C4-2B (cell line): Measurements from ENCODE around the gene PRKCD.

Source experiments
- H3K27ac ChIP-seq: fragments of 450-650 bp; 2 replicates; pipeline ENCODE4 v1.5.1; 2017
- ZFX ChIP-seq: fragments of 450-650 bp; IDR thresholded peaks from 2 replicates; pipeline ENCODE4 v1.6.1; 2017
- TF ChIP-seq, protein P1 (sequence below): fragments of 450-650 bp; conservative IDR thresholded peaks from 2 replicates; pipeline ENCODE4 v1.5.1; 2017; ENCODE audit warnings: mild to moderate bottlenecking

Gene PRKCD

DNA sequence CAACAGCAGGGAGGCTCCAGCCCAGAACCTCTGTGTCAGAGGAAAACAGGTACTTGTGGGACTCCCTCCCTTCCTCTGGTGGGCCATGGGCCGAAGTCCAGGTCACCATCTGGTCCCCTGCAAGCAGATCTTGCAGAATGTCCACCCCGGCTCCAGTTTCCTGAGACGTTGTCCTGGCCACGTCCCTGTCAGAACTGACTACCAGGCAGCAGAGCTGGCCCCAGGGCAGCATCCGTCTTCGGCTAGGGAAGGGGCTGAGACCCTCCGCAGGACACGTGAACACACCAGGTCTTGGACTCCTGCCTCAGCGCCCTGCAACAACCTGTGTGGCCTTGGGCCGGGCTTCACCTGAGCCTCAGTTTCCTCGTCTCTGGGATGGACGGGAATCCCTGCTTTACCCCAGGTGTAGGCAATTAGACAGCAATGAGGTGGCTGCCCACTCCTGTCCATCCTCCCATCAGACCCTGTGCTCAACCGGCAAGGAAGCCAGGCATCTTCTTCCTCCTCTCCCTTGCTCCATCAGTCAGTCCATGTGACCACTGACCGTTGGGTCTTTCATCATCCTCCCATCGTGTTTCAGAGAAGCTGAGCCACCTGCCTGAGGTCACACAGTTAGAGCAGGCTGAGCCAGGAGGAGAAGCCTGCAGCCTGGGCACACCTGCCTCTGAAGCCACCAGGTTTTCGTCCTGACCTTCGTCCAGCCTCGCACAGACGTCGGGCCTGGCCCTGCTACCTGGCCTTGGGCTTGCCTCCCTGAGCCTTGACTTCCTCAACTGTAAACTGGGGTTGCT is 8.9 kb upstream of the PRKCD start:
- peak overlapping the region; percentile 94 for H3K27ac ChIP-seq

DNA sequence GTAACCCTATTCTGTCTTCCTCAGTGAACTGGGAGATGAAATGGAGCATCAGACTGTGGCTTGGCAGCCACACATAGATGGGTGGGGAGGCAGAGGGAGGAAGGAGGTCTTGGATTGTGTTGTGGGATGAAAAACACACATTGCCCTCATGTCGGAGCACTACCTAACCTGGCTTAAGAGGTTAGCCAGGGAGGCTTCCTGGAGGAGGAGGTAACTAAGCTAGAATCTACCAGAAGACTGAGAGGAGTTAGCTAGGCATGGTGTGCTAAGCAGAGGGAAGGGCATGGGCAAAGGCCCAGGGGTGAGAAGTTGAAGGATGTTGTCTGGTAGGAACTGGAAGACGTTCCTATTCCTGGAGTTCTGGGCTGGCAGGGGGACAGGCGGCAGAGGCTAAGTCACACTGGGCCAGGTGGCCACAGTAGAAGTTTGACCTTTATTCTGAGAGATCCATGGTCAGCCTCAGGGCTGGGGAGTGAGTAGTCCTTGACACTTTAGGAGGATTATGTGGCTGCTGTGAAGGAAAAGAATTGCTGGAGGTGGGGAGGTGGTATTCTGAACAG is 7.7 kb upstream of the PRKCD start:
- H3K27ac ChIP-seq, result peak overlapping the region; percentile 94
- TF ChIP-seq, protein P1, sequence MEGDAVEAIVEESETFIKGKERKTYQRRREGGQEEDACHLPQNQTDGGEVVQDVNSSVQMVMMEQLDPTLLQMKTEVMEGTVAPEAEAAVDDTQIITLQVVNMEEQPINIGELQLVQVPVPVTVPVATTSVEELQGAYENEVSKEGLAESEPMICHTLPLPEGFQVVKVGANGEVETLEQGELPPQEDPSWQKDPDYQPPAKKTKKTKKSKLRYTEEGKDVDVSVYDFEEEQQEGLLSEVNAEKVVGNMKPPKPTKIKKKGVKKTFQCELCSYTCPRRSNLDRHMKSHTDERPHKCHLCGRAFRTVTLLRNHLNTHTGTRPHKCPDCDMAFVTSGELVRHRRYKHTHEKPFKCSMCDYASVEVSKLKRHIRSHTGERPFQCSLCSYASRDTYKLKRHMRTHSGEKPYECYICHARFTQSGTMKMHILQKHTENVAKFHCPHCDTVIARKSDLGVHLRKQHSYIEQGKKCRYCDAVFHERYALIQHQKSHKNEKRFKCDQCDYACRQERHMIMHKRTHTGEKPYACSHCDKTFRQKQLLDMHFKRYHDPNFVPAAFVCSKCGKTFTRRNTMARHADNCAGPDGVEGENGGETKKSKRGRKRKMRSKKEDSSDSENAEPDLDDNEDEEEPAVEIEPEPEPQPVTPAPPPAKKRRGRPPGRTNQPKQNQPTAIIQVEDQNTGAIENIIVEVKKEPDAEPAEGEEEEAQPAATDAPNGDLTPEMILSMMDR, result no peak
- no peak for TF ChIP-seq ZFX

More for the DNA sequence above, 8.9 kb upstream of the PRKCD start:
- no peak for TF ChIP-seq ZFX
- TF ChIP-seq, protein P1, result no peak

- peak overlapping the region; percentile 94 for H3K27ac ChIP-seq
- TF ChIP-seq, protein P1, result no peak
- no peak for TF ChIP-seq ZFX
These were observed 7.0 kb upstream of the PRKCD start for GRCh38 chr3:53153980-53154379.

GRCh38 chr3:53154881-53155285 is 6.1 kb upstream of the PRKCD start:
- TF ChIP-seq, protein P1, result no peak
- no peak for TF ChIP-seq ZFX

DNA sequence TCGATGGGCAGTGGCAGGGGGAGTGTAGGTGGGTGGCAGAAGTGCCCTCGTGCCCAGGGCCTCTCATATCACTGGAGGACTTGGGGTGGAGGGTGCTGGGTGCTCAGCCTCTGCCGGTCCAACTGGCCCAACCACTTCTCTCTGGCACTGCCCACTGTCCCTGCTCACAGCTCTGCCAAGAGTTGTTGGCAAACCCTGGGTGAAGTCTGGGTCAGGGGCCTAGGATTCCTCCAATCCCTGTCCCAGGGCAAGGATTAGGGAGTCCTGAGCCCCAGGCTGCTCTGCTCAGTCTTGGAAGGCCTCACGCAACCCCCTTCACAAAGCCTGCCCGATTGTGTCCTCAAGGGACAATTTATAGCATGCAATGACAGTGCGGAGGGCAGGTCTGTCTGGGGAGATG is 5.2 kb upstream of the PRKCD start:
- peak overlapping the region; percentile 94 for H3K27ac ChIP-seq
- TF ChIP-seq ZFX, result no peak
- TF ChIP-seq, protein P1, result no peak

More at GRCh38 chr3:53154881-53155285, 6.1 kb upstream of the PRKCD start:
- H3K27ac ChIP-seq, result peak overlapping the region; percentile 94

DNA sequence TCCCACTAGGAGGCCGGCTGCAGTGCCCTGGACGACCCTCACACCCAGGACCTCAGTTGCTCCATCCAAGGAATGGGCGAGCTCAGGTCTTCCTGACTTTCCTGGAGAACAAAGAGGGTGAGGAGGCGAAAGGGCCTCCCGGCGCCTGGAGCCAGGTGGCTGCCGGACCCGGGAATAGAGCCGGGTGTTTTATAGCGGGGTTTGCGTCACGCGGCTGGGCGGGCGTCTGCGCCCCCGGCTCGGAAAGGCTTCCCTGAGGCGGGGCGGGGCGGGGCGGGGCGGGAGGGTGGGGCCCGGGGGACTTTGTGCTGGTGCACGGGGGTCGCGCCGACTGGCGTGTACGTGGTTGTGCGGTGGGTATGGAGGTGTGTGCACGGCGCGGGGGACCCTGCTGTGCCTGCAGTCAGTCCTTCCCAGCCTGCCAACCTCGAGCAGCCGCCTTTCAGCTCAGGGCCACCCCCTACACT is 4.6 kb upstream of the PRKCD start:
- H3K27ac ChIP-seq, result peak overlapping the region; percentile 94
- TF ChIP-seq, protein P1, result no peak
- no peak for TF ChIP-seq ZFX

DNA sequence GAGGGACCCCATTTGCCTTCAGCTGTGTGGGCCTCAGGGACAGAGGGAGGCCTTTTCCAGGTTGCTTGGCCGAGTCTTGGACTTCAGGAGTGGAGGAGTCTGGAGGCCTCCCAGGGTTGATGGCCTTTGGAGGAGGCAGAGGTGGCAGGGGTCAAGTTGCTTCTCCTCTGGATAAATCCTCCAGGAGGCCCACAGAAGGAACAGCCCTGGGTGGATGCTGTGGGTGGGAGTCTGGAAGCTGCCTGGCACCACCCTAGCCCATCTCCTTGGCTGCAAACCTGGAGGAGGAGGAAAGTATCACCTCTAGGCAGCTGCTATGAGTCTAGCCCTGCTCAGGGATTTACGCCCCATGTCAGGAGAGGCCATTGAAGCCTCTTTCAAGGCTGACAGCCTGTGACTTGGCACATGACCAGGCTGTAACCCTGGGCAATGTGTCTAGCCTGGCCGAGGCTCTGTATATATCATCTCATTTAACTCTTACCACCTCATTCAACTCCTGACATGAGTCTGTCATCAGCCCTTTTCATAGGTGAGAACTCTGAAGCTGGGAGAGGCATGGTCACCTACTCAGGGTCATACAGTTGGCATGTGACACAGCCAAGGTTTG is 2.9 kb upstream of the PRKCD start:
- TF ChIP-seq, protein P1, result no peak
- no peak for TF ChIP-seq ZFX
- H3K27ac ChIP-seq, result peak overlapping the region; percentile 94
